K562 (cell line): ENCODE data around the gene SREBF1.

ENCODE experiments used
- BCL6 ChIP-seq: fragments of 250-450 bp; sonication (Bioruptor Pico); IDR thresholded peaks from 2 replicates; pipeline ENCODE4 v1.4.0; 2020
- CHD2 ChIP-seq: IDR thresholded peaks from 2 replicates; pipeline ENCODE4 v1.6.1; 2011; ENCODE audit warnings: low read depth, low read length
- CREM ChIP-seq: IDR thresholded peaks from 2 replicates; pipeline ENCODE4 v1.6.1; 2014; ENCODE audit warnings: antibody characterized with exemption, low read depth
- E2F3 ChIP-seq: fragments of 250-450 bp; sonication (Bioruptor Pico); IDR thresholded peaks from 2 replicates; pipeline ENCODE4 v1.4.0; 2020; ENCODE audit warnings: mild to moderate bottlenecking
- ETV1 ChIP-seq: fragments of 450-650 bp; conservative IDR thresholded peaks from 2 replicates; pipeline ENCODE4 v1.6.1; 2016; ENCODE audit warnings: missing genetic modification characterization, control low read depth, low read depth, missing compliant biosample characterization
- GABPB1 ChIP-seq: sonication (generic); formaldehyde crosslinking; IDR thresholded peaks from 2 replicates; pipeline ENCODE4 v1.8.0; 2022; ENCODE audit warnings: mild to moderate bottlenecking, missing genetic modification reagents
- HDAC2 ChIP-seq: fragments of 450-650 bp; IDR thresholded peaks from 2 replicates; pipeline ENCODE4 v1.6.1; 2016; ENCODE audit warnings: mild to moderate bottlenecking
- POLR2A ChIP-seq: fragments of 450-650 bp; conservative IDR thresholded peaks from 2 replicates; pipeline ENCODE4 v1.6.1; 2016
- REST ChIP-seq, 2 experiments: fragments of 450-650 bp; formaldehyde crosslinking in 1 of 2; IDR thresholded peaks; 2 replicates each; pipeline versions ENCODE4 v1.4.0 to v1.6.1; 2014 to 2020; ENCODE audit warnings: mild to moderate bottlenecking in 2 of 2, borderline replicate concordance in 1 of 2, low read depth in 1 of 2
- SUPT5H ChIP-seq: fragments of 450-650 bp; IDR thresholded peaks from 2 replicates; pipeline ENCODE4 v1.6.1; 2016
- ZFP30 ChIP-seq: fragments of 250-450 bp; sonication (Bioruptor Pico); IDR thresholded peaks from 2 replicates; pipeline ENCODE4 v1.8.0; 2022; ENCODE audit warnings: moderate library complexity, mild to moderate bottlenecking, inconsistent platforms, borderline replicate concordance
- TF ChIP-seq, protein P1 (sequence below), 3 experiments: IDR thresholded peaks in 2 of 3; conservative IDR thresholded peaks in 1 of 3; 2 replicates each; pipeline ENCODE4 v1.5.1; 2011 to 2012; ENCODE audit warnings: low read length in 3 of 3, mild to moderate bottlenecking in 3 of 3, control low read depth in 2 of 3, improper control_type of control experiment in 1 of 3, inconsistent platforms in 1 of 3, low read depth in 1 of 3, mixed read lengths in 1 of 3, moderate library complexity in 1 of 3; ENCODE audit not compliant: insufficient read depth in 2 of 3
- TF ChIP-seq, protein P2 (sequence below): sonication (generic); formaldehyde crosslinking; IDR thresholded peaks from 2 replicates; pipeline ENCODE4 v1.8.0; 2022; ENCODE audit warnings: missing genetic modification reagents, mild to moderate bottlenecking, borderline replicate concordance

DNA sequence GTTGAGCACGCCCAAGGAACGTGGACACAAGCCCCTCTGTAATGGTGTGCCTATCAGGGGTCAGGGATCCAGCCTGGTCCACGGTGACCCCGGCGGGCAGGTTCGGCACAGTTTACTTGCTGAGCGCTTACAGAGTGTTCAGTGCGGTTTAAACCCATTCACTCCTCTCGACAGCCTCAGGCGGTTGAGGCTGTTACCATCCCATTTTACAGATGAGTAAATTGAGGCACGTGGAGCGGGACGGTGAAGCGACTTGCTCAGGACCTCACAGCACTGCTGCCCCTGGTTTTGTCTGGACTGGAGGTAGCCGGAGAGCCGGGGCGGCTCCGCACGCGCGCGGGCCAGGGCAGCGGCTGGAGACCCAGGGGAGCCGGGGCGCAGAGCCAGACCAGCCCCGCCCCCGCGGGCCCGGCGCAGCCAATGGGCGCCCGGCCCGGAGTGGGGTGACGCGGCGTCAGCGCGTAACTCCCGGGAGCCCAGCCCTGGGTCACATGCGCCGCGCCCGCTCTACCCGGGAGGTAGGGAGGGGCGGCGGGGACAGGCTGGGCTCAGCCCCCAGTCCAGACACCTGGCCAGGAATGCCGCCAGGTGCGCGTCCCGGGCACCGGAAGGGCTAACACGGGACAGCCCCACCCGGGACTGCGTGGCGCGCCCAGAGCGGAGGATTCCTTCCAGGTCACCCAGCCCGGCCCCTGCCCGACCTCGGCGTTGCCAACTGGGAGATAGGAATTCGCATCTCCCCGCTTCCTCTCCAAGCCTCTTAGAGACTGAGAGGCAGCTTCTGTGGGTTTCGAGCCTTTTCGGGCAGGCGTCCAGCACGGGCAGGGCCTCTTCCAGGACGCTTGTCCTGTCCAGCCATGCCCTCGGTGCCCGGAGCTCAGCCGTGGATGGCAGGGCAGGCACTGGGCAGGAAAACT, 3.3 kb upstream of the SREBF1 start:
- TF ChIP-seq, protein P1, sequence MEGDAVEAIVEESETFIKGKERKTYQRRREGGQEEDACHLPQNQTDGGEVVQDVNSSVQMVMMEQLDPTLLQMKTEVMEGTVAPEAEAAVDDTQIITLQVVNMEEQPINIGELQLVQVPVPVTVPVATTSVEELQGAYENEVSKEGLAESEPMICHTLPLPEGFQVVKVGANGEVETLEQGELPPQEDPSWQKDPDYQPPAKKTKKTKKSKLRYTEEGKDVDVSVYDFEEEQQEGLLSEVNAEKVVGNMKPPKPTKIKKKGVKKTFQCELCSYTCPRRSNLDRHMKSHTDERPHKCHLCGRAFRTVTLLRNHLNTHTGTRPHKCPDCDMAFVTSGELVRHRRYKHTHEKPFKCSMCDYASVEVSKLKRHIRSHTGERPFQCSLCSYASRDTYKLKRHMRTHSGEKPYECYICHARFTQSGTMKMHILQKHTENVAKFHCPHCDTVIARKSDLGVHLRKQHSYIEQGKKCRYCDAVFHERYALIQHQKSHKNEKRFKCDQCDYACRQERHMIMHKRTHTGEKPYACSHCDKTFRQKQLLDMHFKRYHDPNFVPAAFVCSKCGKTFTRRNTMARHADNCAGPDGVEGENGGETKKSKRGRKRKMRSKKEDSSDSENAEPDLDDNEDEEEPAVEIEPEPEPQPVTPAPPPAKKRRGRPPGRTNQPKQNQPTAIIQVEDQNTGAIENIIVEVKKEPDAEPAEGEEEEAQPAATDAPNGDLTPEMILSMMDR (IDR thresholded peaks at IDR 0.05 in 2 of 3, conservative IDR thresholded peaks at IDR 0.05 in 1 of 3; ENCODE audit: insufficient read depth in 2 of 3, low read depth in 1 of 3, low read length in 3 of 3) = no peak
- TF ChIP-seq HDAC2 (no peak), SUPT5H (peak; percentile 88), ZFP30 (no peak), REST (IDR thresholded peaks at IDR 0.05; ENCODE audit: borderline replicate concordance) (peak; percentile 40), REST (CRISPR knock-in tag; IDR thresholded peaks at IDR 0.05; ENCODE audit: low read depth) (peak; percentile 71; the same call in 1 of the 2 replicates), CHD2 (no peak), ETV1 (tag) (no peak), BCL6 (CRISPR knock-in tag) (0 out of 2 replicates have a peak, but pooled peaks have one; percentile 26), GABPB1 (peak; percentile 80), POLR2A (peak; percentile 93), E2F3 (CRISPR knock-in tag) (0 out of 2 replicates have a peak, but pooled peaks have one; percentile 38), CREM (peak; percentile 64)
- TF ChIP-seq, protein P2, sequence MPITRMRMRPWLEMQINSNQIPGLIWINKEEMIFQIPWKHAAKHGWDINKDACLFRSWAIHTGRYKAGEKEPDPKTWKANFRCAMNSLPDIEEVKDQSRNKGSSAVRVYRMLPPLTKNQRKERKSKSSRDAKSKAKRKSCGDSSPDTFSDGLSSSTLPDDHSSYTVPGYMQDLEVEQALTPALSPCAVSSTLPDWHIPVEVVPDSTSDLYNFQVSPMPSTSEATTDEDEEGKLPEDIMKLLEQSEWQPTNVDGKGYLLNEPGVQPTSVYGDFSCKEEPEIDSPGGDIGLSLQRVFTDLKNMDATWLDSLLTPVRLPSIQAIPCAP (CRISPR knock-in tag) = no peak
